ELR (cell line): ENCODE measurements around the gene EDN1.
A peak's percentile ranks its signal among the peaks of the same experiment; 100 is the strongest.
"Not testable (repeated sequence)": the region's sequence is repeated elsewhere in the genome, so short reads cannot be mapped to it uniquely, and the experiment has no call there.

Experiments used
- DNase-seq: peaks from one replicate; pipeline ENCODE4 v3.0.0-alpha.2; 2015; ENCODE audit warnings: low read depth

EDN1 gene

DNA sequence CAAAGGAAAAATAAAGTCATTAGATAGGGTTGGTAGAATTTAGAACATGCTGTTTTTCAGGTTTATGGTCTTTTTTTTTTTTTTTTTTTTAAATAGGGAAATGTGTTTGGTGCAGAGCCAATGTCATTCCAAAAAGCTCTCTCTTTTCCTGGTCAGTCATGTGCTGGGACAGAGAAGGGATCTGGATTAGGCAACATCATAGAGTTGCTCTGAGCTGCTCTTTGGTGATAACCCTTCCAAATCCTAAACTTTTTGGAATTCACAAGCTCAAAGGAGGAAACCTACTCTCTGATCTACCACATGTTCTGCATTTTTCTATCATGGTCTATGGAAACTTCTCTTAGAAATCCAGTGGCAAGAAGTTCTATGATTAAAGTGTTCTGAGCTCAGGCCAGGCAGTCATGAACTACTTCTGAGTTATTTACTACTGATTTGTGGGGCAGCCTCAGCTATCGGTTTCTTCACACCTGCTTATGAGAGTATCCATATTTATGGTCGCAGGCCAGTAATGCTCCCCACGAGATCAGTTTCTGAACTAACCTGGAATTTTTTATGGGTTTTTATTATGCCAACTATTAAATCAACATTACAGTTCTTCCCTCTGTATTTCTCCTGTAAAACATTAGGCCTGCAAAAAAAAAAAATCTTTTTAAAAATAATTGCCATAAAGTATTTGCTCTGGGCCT, 4.8 kb downstream of the EDN1 start:
- DNase-seq: no peak

DNA sequence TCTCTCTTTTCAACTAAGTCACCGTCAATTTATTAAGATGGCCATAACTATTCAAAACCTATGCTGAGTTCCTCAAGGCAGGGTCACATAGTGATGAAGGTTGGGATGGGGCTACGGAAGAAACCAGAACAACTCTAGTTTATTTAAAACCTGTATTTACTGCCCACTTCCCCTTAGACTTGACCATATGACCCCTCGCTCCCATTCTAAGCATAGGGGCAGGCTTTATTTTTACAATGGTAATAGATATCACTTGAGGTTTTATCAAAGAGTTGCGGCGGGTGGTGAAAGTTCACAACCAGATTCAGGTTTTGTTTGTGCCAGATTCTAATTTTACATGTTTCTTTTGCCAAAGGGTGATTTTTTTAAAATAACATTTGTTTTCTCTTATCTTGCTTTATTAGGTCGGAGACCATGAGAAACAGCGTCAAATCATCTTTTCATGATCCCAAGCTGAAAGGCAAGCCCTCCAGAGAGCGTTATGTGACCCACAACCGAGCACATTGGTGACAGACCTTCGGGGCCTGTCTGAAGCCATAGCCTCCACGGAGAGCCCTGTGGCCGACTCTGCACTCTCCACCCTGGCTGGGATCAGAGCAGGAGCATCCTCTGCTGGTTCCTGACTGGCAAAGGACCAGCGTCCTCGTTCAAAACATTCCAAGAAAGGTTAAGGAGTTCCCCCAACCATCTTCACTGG, 5.5 kb downstream of the EDN1 start:
- no peak for DNase-seq

DNA sequence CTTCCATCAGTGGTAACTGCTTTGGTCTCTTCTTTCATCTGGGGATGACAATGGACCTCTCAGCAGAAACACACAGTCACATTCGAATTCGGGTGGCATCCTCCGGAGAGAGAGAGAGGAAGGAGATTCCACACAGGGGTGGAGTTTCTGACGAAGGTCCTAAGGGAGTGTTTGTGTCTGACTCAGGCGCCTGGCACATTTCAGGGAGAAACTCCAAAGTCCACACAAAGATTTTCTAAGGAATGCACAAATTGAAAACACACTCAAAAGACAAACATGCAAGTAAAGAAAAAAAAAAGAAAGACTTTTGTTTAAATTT, 6.1 kb downstream of the EDN1 start:
- DNase-seq: peak; percentile 74

DNA sequence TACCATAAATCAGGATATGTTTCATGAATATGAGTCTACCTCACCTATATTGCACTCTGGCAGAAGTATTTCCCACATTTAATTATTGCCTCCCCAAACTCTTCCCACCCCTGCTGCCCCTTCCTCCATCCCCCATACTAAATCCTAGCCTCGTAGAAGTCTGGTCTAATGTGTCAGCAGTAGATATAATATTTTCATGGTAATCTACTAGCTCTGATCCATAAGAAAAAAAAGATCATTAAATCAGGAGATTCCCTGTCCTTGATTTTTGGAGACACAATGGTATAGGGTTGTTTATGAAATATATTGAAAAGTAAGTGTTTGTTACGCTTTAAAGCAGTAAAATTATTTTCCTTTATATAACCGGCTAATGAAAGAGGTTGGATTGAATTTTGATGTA, 6.4 kb downstream of the EDN1 start:
- no peak for DNase-seq

DNA sequence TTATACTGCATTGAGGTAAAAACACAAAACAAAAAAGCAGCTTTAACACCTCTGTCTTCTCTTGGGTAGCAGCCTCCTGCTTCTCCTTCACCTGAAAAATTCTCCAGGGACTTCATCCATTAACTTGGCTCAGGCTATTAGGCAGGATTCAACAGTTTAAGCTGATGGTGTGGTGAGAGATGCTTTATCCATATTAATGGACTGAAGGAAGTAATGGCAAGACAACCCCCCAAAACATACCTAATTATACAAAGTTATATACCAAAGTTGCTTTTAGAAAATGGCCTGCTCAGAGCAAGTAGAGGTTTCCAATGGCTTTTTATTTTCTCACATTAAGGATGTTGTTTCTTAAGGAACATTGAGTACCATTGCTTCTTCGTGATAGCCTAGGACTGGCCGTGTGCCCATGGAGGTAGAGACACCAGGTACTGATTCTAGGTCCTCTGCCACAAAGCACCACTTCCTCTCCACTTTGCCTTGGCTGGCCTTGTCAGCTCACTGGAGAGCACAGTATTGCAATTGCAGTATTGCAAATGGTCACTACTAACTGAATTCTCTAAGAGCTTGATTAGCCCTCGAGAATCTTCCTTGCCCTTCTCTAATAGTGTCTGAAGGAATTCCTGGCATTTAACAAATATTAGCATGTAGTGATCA, 7.3 kb downstream of the EDN1 start:
- no peak for DNase-seq

DNA sequence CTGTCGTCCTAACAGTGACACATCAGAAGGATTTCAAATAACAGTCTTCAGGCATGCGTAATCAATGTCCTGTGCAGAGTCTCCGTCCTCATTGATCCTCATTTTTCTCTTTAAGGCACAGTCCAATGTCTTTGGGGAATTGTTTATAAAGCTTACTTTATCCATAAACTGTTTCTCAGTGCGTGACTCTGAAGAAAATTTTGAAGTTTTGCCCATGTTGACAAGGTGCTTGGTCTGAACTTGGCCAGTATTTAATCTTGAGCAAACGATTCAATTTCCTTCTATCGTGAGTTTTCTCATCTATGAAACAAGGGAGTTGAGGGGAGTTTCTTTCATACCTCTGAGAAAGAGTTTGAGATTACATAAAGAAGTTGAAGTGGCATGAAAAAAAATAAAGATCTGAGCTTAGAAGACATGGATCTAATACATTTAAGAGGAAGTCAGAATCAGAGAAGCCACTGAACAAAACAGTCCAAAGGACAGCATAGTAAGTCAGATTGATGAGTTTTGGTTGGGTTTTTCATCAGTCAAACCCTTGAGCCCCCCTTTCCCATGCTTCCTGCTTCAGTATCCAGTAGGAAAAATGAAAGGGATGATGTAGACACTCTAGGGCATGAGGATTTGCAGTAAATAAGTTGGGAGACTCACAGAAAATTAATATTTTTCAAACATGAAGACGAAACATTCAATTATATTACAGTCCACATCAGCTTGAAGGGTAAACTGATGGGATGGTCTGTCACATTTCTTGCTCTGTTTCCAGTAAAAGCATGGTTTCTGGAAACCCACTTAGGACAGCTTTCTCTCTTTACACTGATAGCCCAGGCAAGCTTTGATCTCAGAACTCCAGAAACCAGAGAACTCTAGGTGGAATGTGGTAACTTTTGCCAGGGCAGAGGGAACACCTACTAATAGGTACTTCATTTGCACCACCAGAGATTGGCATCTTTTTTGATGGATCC, 8.1 kb downstream of the EDN1 start:
- DNase-seq: no peak

DNA sequence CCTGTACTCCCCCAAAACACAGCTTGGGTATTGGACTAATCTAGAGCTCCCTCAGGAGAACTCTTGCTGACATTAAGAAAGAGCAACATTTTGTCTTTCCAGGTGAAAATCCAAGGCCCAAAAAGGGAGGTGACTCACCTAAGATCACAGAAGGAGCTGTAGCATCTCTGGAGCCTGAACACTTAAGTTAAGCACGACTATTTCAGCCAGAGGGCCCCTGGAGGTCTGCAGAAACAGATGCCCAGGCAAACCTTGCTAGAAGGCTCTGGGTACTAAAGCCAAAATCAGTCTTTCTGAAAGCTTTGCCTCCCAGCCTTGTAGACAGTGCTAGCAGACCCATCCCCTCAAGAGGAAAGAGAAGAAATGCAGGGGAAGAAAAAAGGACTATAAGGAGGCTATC, 8.8 kb downstream of the EDN1 start:
- DNase-seq: no peak

DNA sequence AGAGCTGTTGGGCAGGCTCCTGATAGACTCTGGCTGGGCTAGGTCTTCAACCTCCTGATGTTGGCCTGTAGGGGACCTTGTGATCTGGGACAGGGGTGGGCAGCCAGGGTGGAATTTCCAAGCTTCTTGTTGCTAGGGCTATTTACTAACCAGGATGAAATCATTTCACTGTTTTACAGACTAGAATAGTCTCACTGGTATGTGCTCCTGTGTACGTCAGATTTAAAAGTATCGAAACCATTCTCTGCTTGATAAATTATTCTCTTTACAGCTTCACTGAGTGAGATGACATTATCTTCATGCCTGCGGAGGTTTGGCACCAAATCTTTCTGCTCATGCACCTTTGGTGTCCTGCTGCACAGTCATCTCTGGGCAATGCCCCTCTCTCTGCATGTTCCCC, 10.9 kb downstream of the EDN1 start:
- no peak for DNase-seq

DNA sequence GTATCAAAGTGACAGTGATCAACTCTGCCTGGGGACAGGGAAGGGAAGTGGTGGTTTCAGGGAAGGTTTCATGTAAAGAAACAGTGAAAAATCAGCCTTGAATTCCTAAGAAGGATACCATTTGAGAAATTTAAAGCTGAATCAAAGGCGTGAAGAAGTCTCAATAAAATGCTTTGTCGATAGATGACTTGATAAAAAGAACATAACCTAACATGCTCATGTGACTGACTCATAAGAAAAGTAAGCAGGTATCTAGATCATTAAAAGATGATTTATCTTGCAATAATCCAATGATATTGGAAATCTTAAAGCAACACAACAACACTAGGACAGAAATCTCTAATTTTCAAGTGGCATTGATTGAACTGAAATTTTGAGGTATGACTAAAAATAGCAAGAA, 14.3 kb downstream of the EDN1 start:
- no peak for DNase-seq

DNA sequence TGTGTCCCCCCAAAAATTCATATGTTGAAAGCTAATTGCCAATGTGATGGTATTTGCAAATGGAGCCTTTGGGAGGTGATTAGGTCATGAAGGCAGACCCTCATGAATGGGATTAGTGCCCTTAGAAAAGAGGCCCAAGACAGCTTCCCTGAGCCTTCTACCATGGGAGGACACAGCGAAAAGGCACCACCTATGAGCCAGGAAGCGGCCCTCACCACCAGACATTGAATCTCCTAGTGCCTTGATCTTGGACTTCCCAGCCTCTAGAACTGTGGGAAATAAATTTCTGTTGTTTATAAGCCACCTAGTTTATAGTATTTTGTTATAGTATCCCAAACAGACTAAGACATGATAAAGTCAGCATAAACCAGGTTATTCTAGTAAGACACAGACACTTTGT, 18.9 kb downstream of the EDN1 start:
- DNase-seq: no peak

DNA sequence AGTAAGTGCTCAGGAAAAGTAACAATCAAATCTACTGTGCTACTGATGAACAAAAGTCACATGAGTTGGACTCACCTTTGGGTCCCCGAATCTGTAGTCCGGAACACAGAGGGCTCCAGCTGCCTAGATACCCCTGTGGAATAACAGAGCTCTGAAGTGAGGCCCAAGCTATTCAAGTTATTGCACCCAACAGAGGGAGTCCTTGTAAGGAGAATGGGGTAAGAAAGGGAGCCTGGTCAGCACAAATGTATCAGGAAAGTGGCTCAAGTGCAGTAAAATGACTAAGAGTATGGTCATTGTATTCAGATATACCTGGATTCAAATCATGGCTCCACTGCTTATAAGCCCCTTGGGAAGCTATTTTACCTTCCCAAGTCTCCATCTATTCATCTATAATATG, 20.9 kb downstream of the EDN1 start:
- peak; percentile 63 for DNase-seq

DNA sequence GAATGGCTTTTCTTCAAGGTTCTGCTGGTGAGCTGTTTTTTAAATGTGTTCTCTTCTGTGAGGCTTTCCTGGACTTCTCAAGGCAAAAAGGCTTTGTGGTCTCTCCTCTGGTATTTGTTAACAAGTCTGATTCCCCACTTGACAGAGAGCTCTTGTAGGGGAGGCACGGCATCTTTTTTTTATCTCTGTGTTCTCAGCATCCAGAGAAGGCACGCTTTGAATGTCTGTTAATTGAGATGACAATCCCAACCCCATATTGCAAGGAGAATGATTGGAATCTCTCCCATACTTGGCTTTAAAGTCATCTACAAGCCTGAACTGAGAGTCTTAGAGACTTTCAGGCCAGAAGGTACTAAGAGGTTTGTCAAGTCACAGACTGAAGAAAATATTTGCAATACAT, 22.6 kb downstream of the EDN1 start:
- no peak for DNase-seq

DNA sequence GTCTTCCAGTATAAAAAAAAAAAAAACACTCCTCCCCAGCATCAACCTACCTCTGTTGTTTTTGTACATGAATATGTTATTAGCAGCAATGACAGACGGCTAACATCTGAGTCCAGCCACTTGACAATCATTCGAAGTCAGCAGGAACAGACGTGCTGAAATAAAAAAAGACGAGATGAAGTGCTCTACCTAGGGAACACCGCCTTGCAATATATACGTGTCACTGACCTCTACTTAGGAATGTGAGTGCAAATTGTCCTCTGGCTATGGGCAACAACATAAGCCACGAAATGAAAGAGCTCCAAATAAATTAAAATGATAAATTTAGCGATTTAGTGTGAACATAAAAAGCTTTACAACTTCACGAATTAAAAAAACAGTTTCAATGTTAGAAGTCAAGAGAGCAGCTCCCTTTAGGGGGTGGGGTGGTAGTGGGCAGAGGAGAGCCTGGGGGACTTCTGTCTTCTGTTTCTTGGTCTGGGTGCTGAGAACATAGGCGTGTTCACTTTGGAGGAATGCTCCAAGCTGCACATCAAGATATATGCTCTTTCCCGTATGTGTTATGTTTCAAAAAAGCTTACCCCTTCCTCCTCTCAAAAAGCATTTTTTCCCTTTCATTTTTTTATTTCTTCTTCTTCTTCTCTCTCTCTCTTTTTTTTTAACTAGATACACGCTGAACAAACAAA, 23.3 kb downstream of the EDN1 start:
- DNase-seq: no peak

DNA sequence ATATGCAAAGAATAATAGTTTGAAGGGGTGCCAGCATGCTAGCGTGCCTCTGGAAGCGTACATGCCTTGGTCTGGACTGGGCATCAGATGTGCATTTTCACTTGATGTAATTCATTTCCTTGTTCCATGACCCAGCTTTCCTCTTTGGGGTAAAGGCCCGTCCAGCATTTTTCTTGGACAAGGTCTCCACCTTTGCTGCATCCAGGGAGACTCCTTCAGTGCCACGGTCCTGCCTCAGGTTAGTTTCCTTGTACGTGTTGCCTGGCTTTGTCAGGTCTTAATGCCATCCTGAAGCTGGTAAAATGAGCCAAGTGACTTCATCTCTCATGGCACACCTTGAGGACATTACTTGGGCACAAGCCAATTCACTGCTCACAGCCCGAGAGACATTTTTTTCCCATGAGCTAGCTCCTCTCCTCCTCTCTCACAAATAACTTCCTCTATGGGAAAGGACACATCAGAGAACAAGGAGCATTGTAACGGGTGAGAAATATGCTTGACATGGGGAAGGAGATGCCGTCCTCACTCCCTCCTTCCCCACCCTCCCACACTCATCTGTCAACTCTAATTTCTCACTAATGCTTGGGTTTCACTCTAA, 23.9 kb downstream of the EDN1 start:
- peak; percentile 64 for DNase-seq

DNA sequence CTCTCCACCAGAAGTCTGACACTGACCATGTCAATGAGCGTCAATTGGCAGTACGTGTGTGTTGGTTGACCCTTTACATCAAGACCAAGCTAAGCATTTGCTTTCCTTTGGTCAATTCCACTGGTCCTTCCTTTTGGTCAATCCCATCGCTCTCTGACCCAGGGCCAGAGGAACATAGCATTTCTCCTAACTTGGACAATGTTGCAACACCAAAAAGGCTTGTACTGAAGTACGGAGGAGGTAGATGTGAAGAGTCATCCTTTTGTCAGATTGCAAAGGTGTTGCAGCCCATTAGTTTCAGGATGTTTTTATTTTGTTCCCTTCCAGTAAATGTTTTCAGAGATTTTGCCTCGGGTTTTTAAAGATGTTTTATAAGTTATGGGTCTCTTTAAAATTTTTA, 24.6 kb downstream of the EDN1 start:
- no peak for DNase-seq

DNA sequence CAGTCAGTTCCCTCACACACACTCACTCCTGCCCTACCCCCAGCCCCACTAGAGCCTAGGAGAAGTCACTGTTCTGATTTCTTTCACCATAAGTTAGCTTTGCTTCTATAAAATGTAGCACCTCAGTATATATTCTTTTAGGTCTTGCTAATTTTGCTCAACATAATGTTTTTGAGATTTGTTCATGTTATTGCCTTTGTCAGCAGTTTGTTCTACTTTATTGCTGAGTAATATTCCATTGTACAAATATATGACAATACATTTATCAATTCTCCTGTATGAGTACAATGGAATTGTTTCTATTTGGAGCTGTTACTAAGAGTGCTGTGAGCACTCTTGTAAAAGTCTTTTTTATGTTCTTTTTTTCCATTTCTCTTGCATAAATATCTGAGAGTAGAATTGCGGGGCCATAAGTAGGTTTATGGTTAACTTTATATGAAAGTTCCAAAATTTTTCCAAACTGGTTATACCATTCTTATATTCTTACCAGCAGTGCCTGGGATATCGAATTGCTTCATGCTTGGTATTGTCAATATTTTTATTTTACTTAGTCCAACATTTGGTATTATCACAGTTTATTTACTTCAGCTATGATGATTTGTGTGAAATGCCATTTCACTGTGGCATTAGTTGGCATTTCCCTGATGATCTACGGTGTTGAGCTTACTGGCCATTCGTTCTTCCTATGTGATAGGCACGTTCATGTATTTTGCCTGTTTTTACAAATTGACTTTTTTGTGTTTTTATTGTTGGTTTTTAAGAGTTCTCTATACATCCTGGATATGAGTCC, 25.3 kb downstream of the EDN1 start:
- no peak for DNase-seq

DNA sequence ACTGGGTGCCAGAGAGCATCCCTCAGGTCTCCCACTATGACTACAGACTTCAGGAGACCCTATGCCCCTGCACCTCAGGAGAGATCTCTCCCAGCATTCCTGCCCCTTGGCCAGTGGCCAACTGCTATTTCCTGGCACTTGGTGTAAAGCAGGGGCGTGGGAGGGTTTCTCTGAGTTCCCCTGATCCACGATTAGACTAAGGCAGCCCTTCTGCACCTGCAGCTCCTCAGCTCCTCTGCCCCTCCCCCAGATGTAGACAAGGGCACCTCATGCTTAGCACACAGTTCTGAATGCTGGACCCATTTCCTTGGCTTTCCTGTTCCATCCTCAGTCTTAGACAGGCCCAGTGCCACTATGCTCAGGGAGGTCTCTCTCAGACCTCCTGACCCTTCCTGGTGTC, 28.6 kb downstream of the EDN1 start:
- DNase-seq: no peak

DNA sequence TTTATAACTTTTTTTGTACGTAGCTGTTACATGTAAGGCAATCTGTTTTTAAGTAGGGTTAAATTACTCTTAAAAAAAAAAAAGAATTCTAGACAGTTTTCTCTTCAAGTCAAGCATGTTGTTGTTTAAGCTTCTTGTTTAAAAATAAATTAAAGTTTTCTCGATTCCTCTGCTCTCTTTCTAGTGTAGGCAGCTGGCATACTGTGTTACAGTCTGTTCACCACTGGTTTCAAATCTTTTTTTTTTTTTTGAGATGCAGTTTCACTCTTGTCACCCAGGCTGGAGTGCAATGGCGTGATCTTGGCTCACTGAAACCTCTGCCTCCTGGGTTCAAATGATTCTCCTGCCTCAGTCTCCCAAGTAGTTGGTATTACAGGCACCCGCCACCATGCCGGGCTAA, 29.9 kb downstream of the EDN1 start:
- DNase-seq: not testable (repeated sequence)

DNA sequence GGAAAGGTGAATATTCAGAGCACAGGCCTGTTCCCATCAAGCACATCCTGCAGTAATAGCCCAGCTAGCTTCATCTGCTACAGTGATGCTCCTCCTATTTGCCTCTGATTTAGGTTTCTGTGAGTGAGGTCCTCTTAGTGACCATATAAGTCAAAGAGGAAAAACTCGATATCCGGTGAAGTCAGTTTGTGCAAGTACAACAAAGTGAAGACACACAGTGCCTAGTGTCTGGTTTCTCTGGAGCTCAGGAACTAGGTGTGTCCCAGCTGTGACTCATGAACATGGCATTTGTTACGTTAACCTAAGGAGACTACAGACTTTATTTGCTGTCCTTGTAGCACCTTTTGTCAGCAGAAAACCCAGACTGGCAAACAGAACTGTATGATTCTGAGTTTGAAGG, 33.9 kb downstream of the EDN1 start:
- DNase-seq: peak; percentile 94

DNA sequence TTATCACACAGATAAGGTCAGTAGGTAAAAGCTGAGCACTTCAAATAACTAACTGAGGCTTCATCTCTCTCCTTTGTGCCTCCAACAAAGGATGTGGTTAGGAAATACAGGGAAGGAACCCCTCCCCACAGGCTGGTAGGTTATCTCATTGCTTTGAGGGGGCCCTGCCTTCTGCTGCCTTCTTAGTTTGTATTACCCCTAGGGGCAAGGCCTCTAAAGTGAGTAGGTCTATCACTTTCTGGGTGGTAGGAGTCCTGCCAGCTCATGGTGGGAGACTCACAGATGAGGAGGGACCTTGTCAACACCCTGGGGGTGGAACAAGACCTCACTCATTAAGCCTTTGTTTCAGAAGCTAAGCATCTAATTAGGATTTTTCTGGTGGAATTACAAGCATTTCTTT, 34.6 kb downstream of the EDN1 start:
- peak; percentile 41 for DNase-seq

DNA sequence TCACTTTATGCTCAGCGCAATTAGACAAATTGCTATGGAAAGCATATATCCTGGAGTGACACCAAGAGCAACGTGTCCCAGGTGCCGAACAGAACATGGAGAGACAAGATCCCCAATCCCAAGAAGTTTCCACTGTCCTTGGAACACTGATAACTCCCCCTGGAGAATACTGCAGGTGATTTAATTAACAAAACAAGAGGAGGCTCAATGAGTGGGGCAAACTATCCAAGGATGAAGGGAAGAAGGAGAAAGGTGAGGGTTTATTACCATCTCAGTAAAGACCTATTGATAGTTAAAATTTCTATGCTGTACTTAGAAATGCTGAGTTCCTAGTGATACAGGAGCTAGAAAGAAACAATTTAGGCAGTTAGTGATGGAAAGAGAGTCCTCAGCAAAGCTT, 35.7 kb downstream of the EDN1 start:
- no peak for DNase-seq
